A549 (cell line): Measurements from ENCODE around the gene ZNF749. TPM values are rescaled to one million over a fixed set of nuclear protein-coding genes. Genes with fewer than 3 reads are reported as not detected.

Source experiments
- ATAC-seq, 2 experiments: fragments of 200-7000 bp in 1 of 2; fragments of >200 bp in 1 of 2; cut with Nextera tagmentation in 1 of 2; cut with Tn5 transposase in 1 of 2; 3 replicates each; pipeline versions ENCODE4 v1.8.0 to v1.9.1; 2018 to 2020; ENCODE audit warnings: mild to moderate bottlenecking in 1 of 2, moderate library complexity in 1 of 2
- CTCF ChIA-PET: fragments of 300-600 bp; sonication (Branson Sonifier 250); formaldehyde crosslinking; extraction: SDS; loops from one replicate; lab custom pipeline; 2021; ENCODE audit warnings: antibody characterized with exemption, inconsistent platforms; lab: Yijun Ruan, JAX
- POLR2A ChIA-PET: fragments of 350-600 bp; formaldehyde crosslinking; extraction: SDS; loops from one replicate; lab custom pipeline; 2021; ENCODE audit warnings: antibody characterized with exemption, inconsistent platforms; lab: Yijun Ruan, JAX
- DNase-seq, 2 experiments: peaks; one replicate each; pipeline versions ENCODE4 v3.0.0 to v3.0.0-alpha.2; 2011 to 2016; ENCODE audit warnings: low read depth in 1 of 2, low spot score in 1 of 2
- FAIRE-seq: peaks from 2 replicates; lab custom pipeline; 2011; peaks lifted over from hg19 to GRCh38; lab: Jason Lieb, UNC
- H3K27ac ChIP-seq, 2 experiments: fragments of >200 bp; sonication (Bioruptor Twin); formaldehyde crosslinking; 3 replicates each; pipeline ENCODE4 v1.5.1; 2016 to 2017
- H3K4me1 ChIP-seq: fragments of >200 bp; sonication (Bioruptor Twin); formaldehyde crosslinking; 3 replicates; pipeline ENCODE4 v1.6.1; 2016
- H3K4me2 ChIP-seq: fragments of >200 bp; sonication (Bioruptor Twin); formaldehyde crosslinking; 3 replicates; pipeline ENCODE4 v1.6.1; 2016
- H3K4me3 ChIP-seq: fragments of >200 bp; sonication (Bioruptor Twin); formaldehyde crosslinking; 3 replicates; pipeline ENCODE4 v1.5.1; 2016
- H3K9me3 ChIP-seq: fragments of >200 bp; sonication (Bioruptor Twin); formaldehyde crosslinking; 3 replicates; pipeline ENCODE4 v1.6.1; 2016
- BCL3 ChIP-seq: fragments of >200 bp; sonication (Bioruptor Twin); formaldehyde crosslinking; IDR thresholded peaks from 3 replicates; pipeline ENCODE4 v1.6.1; 2016
- BHLHE40 ChIP-seq: IDR thresholded peaks from 2 replicates; pipeline ENCODE4 v1.6.1; 2012; ENCODE audit warnings: low read depth, low read length, inconsistent platforms
- CHD4 ChIP-seq: fragments of 200-600 bp; sonication (generic); IDR thresholded peaks from 2 replicates; pipeline ENCODE4 v1.6.1; 2016; ENCODE audit warnings: antibody characterized with exemption, mild to moderate bottlenecking, borderline replicate concordance
- CTCF ChIP-seq: fragments of >200 bp; sonication (Bioruptor Twin); formaldehyde crosslinking; IDR thresholded peaks from 3 replicates; pipeline ENCODE4 v1.5.1; 2016
- E2F6 ChIP-seq: IDR thresholded peaks from 2 replicates; pipeline ENCODE4 v1.6.1; 2012; ENCODE audit warnings: low read depth, borderline replicate concordance
- ESRRA ChIP-seq: fragments of 150-350 bp; IDR thresholded peaks from 2 replicates; pipeline ENCODE4 v1.6.1; 2014; ENCODE audit warnings: mild to moderate bottlenecking, low read length, borderline replicate concordance
- GATA3 ChIP-seq: IDR thresholded peaks from 2 replicates; pipeline ENCODE4 v1.6.1; 2012; ENCODE audit warnings: borderline replicate concordance
- HDAC2 ChIP-seq: fragments of 200-600 bp; sonication (generic); IDR thresholded peaks from 2 replicates; pipeline ENCODE4 v1.6.1; 2016
- HOXB13 ChIP-seq: fragments of 250-450 bp; sonication (Bioruptor Pico); IDR thresholded peaks from 2 replicates; pipeline ENCODE4 v1.5.0; 2020; ENCODE audit warnings: low read depth, mild to moderate bottlenecking, moderate library complexity
- HOXB5 ChIP-seq: fragments of 250-450 bp; sonication (Bioruptor Pico); IDR thresholded peaks from 2 replicates; pipeline ENCODE4 v1.5.0; 2020; ENCODE audit warnings: mild to moderate bottlenecking, moderate library complexity
- JUN ChIP-seq, 2 experiments: fragments of >200 bp; sonication (Bioruptor Twin); formaldehyde crosslinking; IDR thresholded peaks; 2 replicates in 1 of 2; 3 replicates in 1 of 2; pipeline ENCODE4 v1.6.1; 2016 to 2017
- KDM1A ChIP-seq: fragments of 200-600 bp; sonication (generic); IDR thresholded peaks from 2 replicates; pipeline ENCODE4 v1.6.1; 2016; ENCODE audit warnings: low read depth, mild to moderate bottlenecking
- KDM5A ChIP-seq: fragments of 200-600 bp; sonication (generic); IDR thresholded peaks from 2 replicates; pipeline ENCODE4 v1.6.1; 2016; ENCODE audit warnings: antibody characterized with exemption, mild to moderate bottlenecking
- MAFK ChIP-seq: fragments of 450-650 bp; IDR thresholded peaks from 2 replicates; pipeline ENCODE4 v1.6.1; 2014; ENCODE audit not compliant: partially characterized antibody
- MAX ChIP-seq: IDR thresholded peaks from 2 replicates; pipeline ENCODE4 v1.6.1; 2012
- MYC ChIP-seq: IDR thresholded peaks from 2 replicates; pipeline ENCODE4 v1.6.1; 2012; ENCODE audit warnings: mild to moderate bottlenecking, inconsistent platforms, low read length, improper control_type of control experiment, borderline replicate concordance
- PHF8 ChIP-seq: fragments of 200-600 bp; sonication (generic); IDR thresholded peaks from 2 replicates; pipeline ENCODE4 v1.6.1; 2016; ENCODE audit warnings: low read depth, mild to moderate bottlenecking, antibody characterized with exemption, moderate library complexity, borderline replicate concordance
- POLR2A ChIP-seq: IDR thresholded peaks from 2 replicates; pipeline ENCODE4 v1.6.1; 2012; ENCODE audit warnings: mild to moderate bottlenecking, low read length
- ZC3H11A ChIP-seq: fragments of 450-650 bp; IDR thresholded peaks from 2 replicates; pipeline ENCODE4 v1.6.1; 2014; ENCODE audit warnings: antibody characterized with exemption, mild to moderate bottlenecking
- ZNF302 ChIP-seq: fragments of 250-450 bp; sonication (Bioruptor Pico); IDR thresholded peaks from 2 replicates; pipeline ENCODE4 v1.9.0; 2021; ENCODE audit warnings: inconsistent platforms, mild to moderate bottlenecking, moderate library complexity
- WGBS: methylation state at CpG from one replicate; pipeline ENCODE4 v1.1.6; 2017; ENCODE audit errors: missing lambda C conversion rate; 5-methylcytosine and 5-hydroxymethylcytosine counted together
- polyA minus RNA-seq: library from RNA; depleted of rRNA, polyadenylated mRNA; stranded (reverse); fragments of >200 nt; gene quantifications from 2 replicates; pipeline ENCODE4 v1.2.3, GENCODE V29; 2011; rRNA and poly(A)+ RNA removed
- polyA plus RNA-seq, 4 experiments: library from polyadenylated mRNA; depleted of rRNA in 3 of 4; stranded (reverse); fragments of >200 nt; fragmentation: RNase III in 1 of 4; extraction: RNeasy Plus Mini Kit Qiagen cat#74134 plus additional on column Dnase treatment in 1 of 4; gene quantifications; 2 replicates in 3 of 4; 3 replicates in 1 of 4; pipeline ENCODE4 v1.2.3, GENCODE V29; 2011 to 2017

Gene ZNF749
- polyA plus RNA-seq (2011; rRNA removed) (25.2 and 30.9 TPM in 2 replicates), polyA plus RNA-seq (2017; fragmentation: RNase III; extraction: RNeasy Plus Mini Kit Qiagen cat#74134 plus additional on column Dnase treatment) (11.7 to 12.6 TPM (median 12.4 TPM) in 3 replicates), polyA minus RNA-seq (23.9 and 34.3 TPM in 2 replicates)
- 17.0 and 18.6 TPM in 2 replicates for polyA plus RNA-seq (2012; cell fraction: cytosol; rRNA removed)
- polyA plus RNA-seq (2012; cell fraction: nucleus; rRNA removed): 10.6 and 10.7 TPM in 2 replicates

GRCh38 chr19:57435062-57435978 is at the start of gene ZNF749:
TSS of gene ZNF749 (plus strand) at chr19:57435325. CDS start at chr19:57435579, 254 bp downstream.
- POLR2A ChIA-PET: interaction anchor here (0.6 kb wide), 1 partner anchor 567 kb away, joined by 3 read pairs; the partner anchor contains the start of gene ZNF606
- Histone ChIP-seq H3K4me1 (no peaks in the 10 kb centered on the region), H3K27ac (peak within 1 kb of the TSS; percentile 79 to 87), H3K4me2 (peak within 1 kb of the TSS; percentile 80), H3K4me3 (peak within 1 kb of the TSS; percentile 85), H3K9me3 (peaks cover 79% of the 10 kb centered on the region)
- WGBS: 1% methylated on average over 60 of the region's 61 CpGs
- peak; percentile 98 to 99 for DNase-seq
- ATAC-seq: peak; percentile 99
- CTCF ChIA-PET: no interaction called here
- peak; percentile 98 for FAIRE-seq
- TF ChIP-seq HDAC2: no peak
- peak; percentile 49; the same call in 1 of the 2 replicates for TF ChIP-seq PHF8
- peak; percentile 86 for TF ChIP-seq HOXB5 (CRISPR knock-in tag)
- no peak for TF ChIP-seq ZNF302
- no peak for TF ChIP-seq ESRRA
- TF ChIP-seq KDM1A: no peak
- no peak for TF ChIP-seq BCL3
- TF ChIP-seq POLR2A: peak; percentile 62
- TF ChIP-seq CHD4: no peak
- TF ChIP-seq HOXB13 (CRISPR knock-in tag): no peak
- TF ChIP-seq BHLHE40: no peak
- peak; percentile 84 for TF ChIP-seq MYC
- no peak for TF ChIP-seq CTCF
- TF ChIP-seq MAX: peak; percentile 87
- peak; percentile 53; the same call in 1 of the 2 replicates for TF ChIP-seq KDM5A
- TF ChIP-seq ZC3H11A: no peak
- peak in 1 of 2 experiments; percentile 79; a peak in 3 of 5 replicates for TF ChIP-seq JUN (IDR thresholded peaks at IDR 0.05)
- peak; percentile 75 for TF ChIP-seq E2F6
- TF ChIP-seq GATA3: 0 out of 2 replicates have a peak, but pooled peaks have one; percentile 9
- no peak for TF ChIP-seq MAFK

GRCh38 chr19:57389194-57389729 is 45.9 kb upstream of the ZNF749 start:
- TF ChIP-seq HOXB13 (CRISPR knock-in tag): no peak
- H3K27ac ChIP-seq: peak overlapping the region; percentile 62 to 77; a peak in 5 of 6 replicates
- no peak for FAIRE-seq
- DNase-seq: no peak
- peak overlapping the region; percentile 89 for H3K4me2 ChIP-seq
- ATAC-seq: no peak
- peak overlapping the region; percentile 72 for H3K4me3 ChIP-seq
- ChIA-PET CTCF (interaction anchor here (0.6 kb wide), 1 partner anchor 1131 kb away, joined by 3 read pairs; the partner anchor contains the start of gene ZBTB45), POLR2A (interaction anchor here (0.9 to 1.0 kb wide), 2 partner anchors 26 to 189 kb away, joined by 3 to 5 read pairs; partner anchors contain the start of genes TRAPPC2B, ZNF416 and ZNF547)
- peaks cover 86% of the 10 kb centered on the region for H3K9me3 ChIP-seq
- WGBS: 55% methylated on average over 11 of the region's 11 CpGs
- no peaks in the 10 kb centered on the region for H3K4me1 ChIP-seq
